Measurements from ENCODE around the gene SACS. TPM values are rescaled to one million over a fixed set of nuclear protein-coding genes. Genes with fewer than 3 reads are reported as not detected.
"Not testable (repeated sequence)": the region's sequence is repeated elsewhere in the genome, so short reads cannot be mapped to it uniquely, and the experiment has no call there.

Gene SACS
- total RNA-seq, 1 donor from 2014 or later = 33.3 TPM

DNA sequence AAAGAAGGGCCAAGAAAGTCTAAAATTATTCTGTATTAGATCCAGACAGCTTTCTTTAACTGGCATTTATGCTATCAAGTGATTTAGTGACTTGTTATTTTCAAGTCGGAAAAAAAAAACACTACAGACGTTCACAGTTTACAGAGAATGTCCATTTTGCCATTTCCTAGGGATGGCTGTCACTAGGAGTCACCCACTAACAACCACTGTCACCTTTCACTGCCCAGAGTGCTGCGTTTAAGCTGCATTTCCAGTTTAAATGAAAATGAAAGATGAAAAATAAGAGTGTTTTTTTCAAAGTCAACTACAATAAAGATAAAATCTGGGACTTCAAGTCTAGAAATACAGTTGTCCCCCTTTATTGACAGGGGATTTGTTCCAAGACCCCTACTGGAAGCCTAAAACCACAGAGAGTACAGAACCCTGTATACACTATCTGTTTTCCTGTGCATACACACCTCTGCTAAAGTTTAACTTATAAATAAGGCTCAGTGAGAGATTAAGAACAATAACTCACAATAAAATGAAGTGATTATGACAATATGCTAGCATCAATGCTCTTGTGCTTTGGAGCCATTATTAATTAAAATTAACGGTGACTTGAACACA, 112.5 kb downstream of the SACS start:
- intact Hi-C loops (cut with micrococcal nuclease) = loop anchor here (2.0 kb wide), 1 partner anchor 54 kb away; no protein-coding TSS in a partner anchor
- Mint-ChIP-seq H3K27ac (no peak overlapping the region), H3K36me3 (ENCODE audit: low read depth) (no peaks in the 10 kb centered on the region), H3K4me1 (peaks cover 37% of the 10 kb centered on the region), H3K9me3 (no peaks in the 10 kb centered on the region), H3K4me3 (peak overlapping the region; percentile 70), H3K27me3 (peaks cover 8% of the 10 kb centered on the region)
- DNase-seq = no peak

DNA sequence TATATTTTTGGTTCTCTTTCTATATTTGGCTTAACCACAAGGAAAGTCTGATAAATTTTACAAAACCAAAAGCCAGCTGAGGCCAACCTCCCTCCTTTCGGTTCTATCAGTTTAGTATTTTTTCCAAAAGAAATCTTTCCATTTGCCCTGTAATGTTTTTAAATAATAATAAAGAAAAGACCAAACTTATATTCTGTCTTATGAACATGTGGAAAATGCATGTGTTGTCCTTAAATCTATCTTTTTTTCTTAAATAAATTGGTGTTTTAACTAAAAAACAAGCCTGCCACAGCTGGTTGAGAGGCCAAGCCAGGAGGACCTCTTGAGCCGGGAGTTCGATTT, 113.6 kb downstream of the SACS start:
- Mint-ChIP-seq H3K4me1 (peaks cover 35% of the 10 kb centered on the region), H3K9me3 (peaks cover 4% of the 10 kb centered on the region), H3K4me3 (no peak overlapping the region), H3K27me3 (peaks cover 8% of the 10 kb centered on the region), H3K36me3 (ENCODE audit: low read depth) (no peaks in the 10 kb centered on the region), H3K27ac (no peak overlapping the region)
- no peak for DNase-seq
- intact Hi-C loops (cut with micrococcal nuclease) = loop anchor here (2.0 kb wide), 1 partner anchor 55 kb away; no protein-coding TSS in a partner anchor

DNA sequence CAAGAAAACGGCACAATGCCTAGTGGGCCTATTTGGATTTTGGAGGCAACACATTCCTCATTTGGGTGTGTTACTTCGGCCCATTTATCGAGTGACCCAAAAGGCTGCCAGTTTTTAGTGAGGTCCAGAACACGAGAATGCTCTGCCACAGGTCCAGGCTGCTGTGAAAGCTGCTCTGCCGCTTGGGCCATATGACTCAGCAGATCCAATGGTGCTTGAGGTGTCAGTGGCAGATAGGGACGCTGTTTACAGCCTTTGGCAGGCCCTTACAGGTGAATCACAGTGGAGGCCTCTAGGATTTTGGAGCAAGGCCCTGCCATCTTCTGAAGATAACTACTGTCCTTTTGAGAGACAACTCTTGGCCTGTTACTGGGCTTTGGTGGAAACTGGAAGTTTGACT, 118.7 kb downstream of the SACS start:
- intact Hi-C loops (cut with micrococcal nuclease); H3K4me1 Mint-ChIP-seq; H3K4me3 Mint-ChIP-seq; DNase-seq; H3K9me3 Mint-ChIP-seq; H3K36me3 Mint-ChIP-seq (ENCODE audit: low read depth); H3K27ac Mint-ChIP-seq: not testable (repeated sequence)
- H3K27me3 Mint-ChIP-seq = peaks cover 16% of the 10 kb centered on the region

DNA sequence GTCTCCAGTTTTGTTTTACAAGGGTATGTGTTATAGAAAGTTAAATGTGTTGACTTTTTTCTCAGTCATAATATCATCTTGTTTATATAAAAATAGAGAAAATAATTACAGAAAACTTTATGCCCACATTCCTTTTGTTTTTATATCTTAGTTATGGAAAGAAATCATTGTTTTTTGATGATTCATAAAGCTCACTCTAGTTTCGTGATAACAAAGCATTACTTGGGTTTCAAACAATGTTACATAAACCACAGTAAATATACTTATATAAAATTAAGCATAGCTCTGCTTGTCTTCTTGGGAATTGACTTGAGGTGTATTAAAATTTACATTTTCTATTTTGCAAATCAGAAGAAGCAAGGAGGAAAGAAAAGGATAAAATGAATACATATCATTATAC, 140.9 kb downstream of the SACS start:
- peaks cover 11% of the 10 kb centered on the region for H3K27me3 Mint-ChIP-seq
- no peak overlapping the region for H3K4me3 Mint-ChIP-seq
- intact Hi-C loops (cut with micrococcal nuclease) = no loop called here
- H3K27ac Mint-ChIP-seq = no peak overlapping the region
- no peaks in the 10 kb centered on the region for H3K9me3 Mint-ChIP-seq
- no peaks in the 10 kb centered on the region for H3K36me3 Mint-ChIP-seq (ENCODE audit: low read depth)
- no peaks in the 10 kb centered on the region for H3K4me1 Mint-ChIP-seq
- DNase-seq = no peak

DNA sequence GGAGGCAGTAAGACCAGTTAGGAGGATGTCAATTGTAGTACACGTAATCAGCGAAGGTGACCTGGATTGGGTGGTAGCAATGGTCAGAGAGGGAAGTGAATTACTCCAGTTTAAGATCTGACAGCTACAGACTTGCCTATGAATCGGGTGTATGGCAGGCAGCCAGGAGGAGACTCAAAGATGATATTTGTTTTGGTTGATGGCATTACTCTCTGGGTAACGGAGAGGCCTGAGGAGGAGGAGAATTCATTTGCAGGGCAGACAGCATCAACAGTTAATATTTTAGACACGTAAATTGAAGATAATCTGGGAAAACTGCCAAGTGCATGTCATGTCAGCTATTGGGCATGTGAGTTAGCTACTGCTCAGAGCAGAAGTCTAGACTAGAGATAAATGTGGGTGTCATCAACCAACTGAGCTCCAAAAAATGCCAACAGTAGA, 143.6 kb downstream of the SACS start:
- Mint-ChIP-seq H3K27ac (no peak overlapping the region), H3K27me3 (peaks cover 11% of the 10 kb centered on the region), H3K36me3 (ENCODE audit: low read depth) (no peaks in the 10 kb centered on the region), H3K9me3 (no peaks in the 10 kb centered on the region), H3K4me1 (no peaks in the 10 kb centered on the region), H3K4me3 (no peak overlapping the region)
- no peak for DNase-seq
- intact Hi-C loops (cut with micrococcal nuclease) = no loop called here

DNA sequence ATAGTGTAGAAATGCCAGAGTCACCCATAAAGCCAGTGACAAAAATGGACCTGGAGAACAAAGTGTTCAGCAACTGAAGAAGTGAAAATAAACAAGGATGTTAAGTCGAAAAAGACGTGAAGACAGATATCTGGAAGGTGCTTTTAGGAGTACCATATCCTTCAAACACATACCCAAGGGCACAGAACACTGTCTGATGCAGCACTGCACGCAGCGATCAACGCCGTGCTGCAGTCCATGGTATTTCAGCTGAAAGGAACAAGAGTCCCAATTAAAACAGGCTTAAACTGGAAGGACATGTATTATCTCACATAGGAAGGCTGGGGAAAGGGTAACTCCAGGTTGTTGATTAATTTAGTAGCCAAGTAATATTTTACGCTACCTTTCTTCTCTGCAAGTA, 144.5 kb downstream of the SACS start:
- intact Hi-C loops (cut with micrococcal nuclease) = no loop called here
- Mint-ChIP-seq H3K4me3 (no peak overlapping the region), H3K9me3 (no peaks in the 10 kb centered on the region), H3K27ac (no peak overlapping the region), H3K27me3 (peaks cover 11% of the 10 kb centered on the region), H3K36me3 (ENCODE audit: low read depth) (no peaks in the 10 kb centered on the region), H3K4me1 (no peaks in the 10 kb centered on the region)
- DNase-seq = no peak

DNA sequence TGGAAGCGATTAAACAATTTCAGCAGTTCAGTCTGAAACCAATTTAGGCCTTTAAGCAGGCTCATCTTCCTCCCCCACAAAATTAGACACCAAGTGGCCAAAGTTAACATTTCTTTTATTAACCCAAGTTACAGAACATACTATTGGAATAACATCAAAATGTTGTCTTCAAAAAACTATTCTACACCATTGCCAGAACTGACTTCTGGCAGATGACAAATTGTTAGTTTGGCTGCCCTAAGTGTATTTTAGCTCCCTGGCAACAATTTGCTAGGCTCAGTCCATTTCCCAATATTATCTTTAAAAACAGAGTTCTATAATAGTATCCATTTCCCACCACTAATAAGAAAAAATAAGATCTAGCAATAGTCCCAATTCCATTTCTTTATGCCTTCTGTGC, 144.9 kb downstream of the SACS start:
- no peak for DNase-seq
- Mint-ChIP-seq H3K27me3 (peaks cover 11% of the 10 kb centered on the region), H3K9me3 (no peaks in the 10 kb centered on the region), H3K27ac (no peak overlapping the region), H3K4me1 (no peaks in the 10 kb centered on the region), H3K36me3 (ENCODE audit: low read depth) (no peaks in the 10 kb centered on the region), H3K4me3 (no peak overlapping the region)
- intact Hi-C loops (cut with micrococcal nuclease) = no loop called here

DNA sequence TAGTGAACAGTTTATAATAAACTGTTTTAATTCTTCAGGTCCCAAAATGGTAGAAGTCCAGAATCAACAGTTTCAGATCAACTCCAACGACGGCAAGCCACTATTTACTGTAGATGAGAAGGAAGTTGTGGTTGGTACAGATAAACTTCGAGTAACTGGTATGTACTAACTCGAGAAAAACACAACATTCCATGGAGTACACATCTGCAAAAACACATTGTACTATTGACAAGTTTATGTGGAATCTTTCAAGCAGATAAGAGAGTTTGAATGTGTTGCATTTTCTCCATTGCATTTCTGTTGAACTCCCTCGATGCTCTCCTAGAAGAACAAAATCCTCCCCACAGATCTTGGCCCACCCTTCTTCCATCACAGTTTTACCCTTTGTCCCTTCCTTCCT, 154.2 kb downstream of the SACS start:
- H3K36me3 Mint-ChIP-seq (ENCODE audit: low read depth) = no peaks in the 10 kb centered on the region
- no peaks in the 10 kb centered on the region for H3K4me1 Mint-ChIP-seq
- H3K27ac Mint-ChIP-seq = no peak overlapping the region
- intact Hi-C loops (cut with micrococcal nuclease) = no loop called here
- H3K27me3 Mint-ChIP-seq = peaks cover 4% of the 10 kb centered on the region
- H3K9me3 Mint-ChIP-seq = no peaks in the 10 kb centered on the region
- no peak overlapping the region for H3K4me3 Mint-ChIP-seq
- DNase-seq = no peak

Other genes starting within 250 kb of the SACS start
- not detected in 2 replicates for gene TNFRSF19, start 136.7 kb upstream of the SACS start, total RNA-seq